Measurements from ENCODE around the gene TGM1. TPM values are rescaled to one million over a fixed set of nuclear protein-coding genes. Genes with fewer than 3 reads are reported as not detected.
A peak's percentile ranks its signal among the peaks of the same experiment; 100 is the strongest.
"Not testable (repeated sequence)": the region's sequence is repeated elsewhere in the genome, so short reads cannot be mapped to it uniquely, and the experiment has no call there.

The TGM1 gene
- total RNA-seq, 4 donors from 2014 or later: 1.2 to 11.3 (median 5.9) TPM

- TF ChIP-seq POLR2A (IDR thresholded peaks at IDR 0.05) (no peak), CTCF (IDR thresholded peaks at IDR 0.05) (no peak)
- no peaks in the 10 kb centered on the region for H3K4me1 ChIP-seq
- H3K36me3 ChIP-seq: no peaks in the 10 kb centered on the region
- H3K9me3 ChIP-seq: no peaks in the 10 kb centered on the region
- no peak overlapping the region for H3K27ac ChIP-seq
- DNase-seq: peak in 1 of 3 donors; percentile 40
- no peak overlapping the region for H3K4me3 ChIP-seq
- no peaks in the 10 kb centered on the region for H3K27me3 ChIP-seq
Measured at GRCh38 chr14:24249230-24250021, 13.6 kb downstream of the TGM1 start.

GRCh38 chr14:24247422-24247821 lies 15.6 kb downstream of the TGM1 start:
- H3K4me3 ChIP-seq: no peak overlapping the region
- peaks cover 0 to 7% (median 0%) of the 10 kb centered on the region in 4 donors for H3K4me1 ChIP-seq
- H3K27me3 ChIP-seq: no peaks in the 10 kb centered on the region
- no peak for DNase-seq
- H3K9me3 ChIP-seq: no peaks in the 10 kb centered on the region
- TF ChIP-seq CTCF (IDR thresholded peaks at IDR 0.05) (no peak), POLR2A (IDR thresholded peaks at IDR 0.05) (no peak)
- H3K27ac ChIP-seq: peak overlapping the region in 3 of 4 donors; percentile 45 to 68 (median 46)
- no peaks in the 10 kb centered on the region for H3K36me3 ChIP-seq

GRCh38 chr14:24246765-24247212 lies 16.2 kb downstream of the TGM1 start:
- H3K4me3 ChIP-seq: no peak overlapping the region
- peak overlapping the region; percentile 42 to 68 (median 46) for H3K27ac ChIP-seq
- no peaks in the 10 kb centered on the region for H3K9me3 ChIP-seq
- H3K4me1 ChIP-seq: peaks cover 0 to 7% (median 0%) of the 10 kb centered on the region in 4 donors
- peak in 1 of 3 donors; percentile 9 for DNase-seq
- no peaks in the 10 kb centered on the region for H3K36me3 ChIP-seq
- no peak for TF ChIP-seq POLR2A (IDR thresholded peaks at IDR 0.05)
- TF ChIP-seq CTCF (IDR thresholded peaks at IDR 0.05): no peak
- no peaks in the 10 kb centered on the region for H3K27me3 ChIP-seq

- peaks cover 0 to 21% (median 6%) of the 10 kb centered on the region in 4 donors for H3K4me1 ChIP-seq
- H3K27me3 ChIP-seq, H3K27ac ChIP-seq, H3K36me3 ChIP-seq, H3K9me3 ChIP-seq, H3K4me3 ChIP-seq: not testable (repeated sequence)
- DNase-seq: peak in 1 of 3 donors; percentile 23
Measured at GRCh38 chr14:24245350-24245749, 17.6 kb downstream of the TGM1 start.

- H3K4me1 ChIP-seq: peaks cover 0 to 39% (median 7%) of the 10 kb centered on the region in 4 donors
- H3K9me3 ChIP-seq: no peaks in the 10 kb centered on the region
- DNase-seq: peak in 1 of 3 donors; percentile 59
- H3K36me3 ChIP-seq: peaks cover 0 to 28% (median 0%) of the 10 kb centered on the region in 3 donors
- no peaks in the 10 kb centered on the region for H3K27me3 ChIP-seq
- H3K4me3 ChIP-seq: peak overlapping the region; percentile 50 to 73 (median 63)
- TF ChIP-seq POLR2A (IDR thresholded peaks at IDR 0.05): no peak
- TF ChIP-seq CTCF (IDR thresholded peaks at IDR 0.05): no peak
- peak overlapping the region; percentile 94 to 98 (median 96) for H3K27ac ChIP-seq
Measured at GRCh38 chr14:24243336-24243836, 19.6 kb downstream of the TGM1 start.

- Histone ChIP-seq H3K4me1 (peaks cover 0 to 40% (median 7%) of the 10 kb centered on the region in 4 donors), H3K27me3 (no peaks in the 10 kb centered on the region), H3K36me3 (peaks cover 0 to 43% (median 0%) of the 10 kb centered on the region in 3 donors), H3K27ac (peak overlapping the region; percentile 94 to 98 (median 96)), H3K4me3 (peak overlapping the region; percentile 50 to 73 (median 63)), H3K9me3 (no peaks in the 10 kb centered on the region)
- peak; percentile 63 to 87 (median 78) for TF ChIP-seq CTCF (IDR thresholded peaks at IDR 0.05)
- TF ChIP-seq POLR2A (IDR thresholded peaks at IDR 0.05): no peak
- peak; percentile 91 to 97 (median 97) for DNase-seq
Measured at GRCh38 chr14:24241829-24242443, 21.0 kb downstream of the TGM1 start.

Data from Peyer's patch (tissue), 4 donors.